ENCODE measurements around the gene TMEM259. TPM values are rescaled to one million over a fixed set of nuclear protein-coding genes. Genes with fewer than 3 reads are reported as not detected.

The TMEM259 gene
- total RNA-seq, 1 donor from 2014 or later: 31.7 TPM

DNA sequence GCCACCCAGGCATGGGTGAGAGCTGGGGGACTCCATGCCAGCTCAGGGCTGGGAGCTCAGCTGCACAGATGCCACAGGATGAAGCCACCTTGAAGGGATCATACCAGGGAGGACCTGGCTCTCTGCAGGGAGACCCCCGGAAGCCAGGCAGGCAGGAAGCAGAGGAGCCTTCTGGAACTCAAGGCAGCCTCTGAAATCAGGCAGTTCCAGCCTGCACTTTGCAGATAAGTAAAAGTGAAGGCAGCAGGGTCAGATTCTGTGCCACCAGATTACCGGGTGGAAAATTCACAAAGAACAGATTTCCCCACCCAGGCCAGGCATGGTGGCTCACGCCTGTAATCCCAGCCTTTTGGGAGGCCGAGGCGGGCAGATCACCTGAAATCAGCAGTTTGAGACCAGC is 2.5 kb downstream of the TMEM259 start:
- Histone ChIP-seq H3K9ac (no peak overlapping the region), H3K27ac (no peak overlapping the region), H3K4me3 (no peak overlapping the region), H3K4me2 (no peak overlapping the region), H3K9me3 (ENCODE audit: low read depth) (no peaks in the 10 kb centered on the region), H2AFZ (replicated peaks) (no peak overlapping the region), H4K20me1 (ENCODE audit: low read depth) (peaks cover 67% of the 10 kb centered on the region), H3F3A (ENCODE audit: low read depth) (peaks cover 21% of the 10 kb centered on the region), H3K4me1 (peaks cover 21% of the 10 kb centered on the region), H3K79me2 (ENCODE audit: low read depth) (peaks cover 67% of the 10 kb centered on the region), H3K36me3 (no peaks in the 10 kb centered on the region), H3K27me3 (no peaks in the 10 kb centered on the region)
- DNase-seq (ENCODE audit: low spot score): no peak
- H3K27ac Mint-ChIP-seq: no peak overlapping the region
- H3K27me3 Mint-ChIP-seq (ENCODE audit: insufficient read depth, low read depth): peaks cover 8% of the 10 kb centered on the region
- H3K4me3 Mint-ChIP-seq: peak overlapping the region; percentile 78
- peaks cover 39% of the 10 kb centered on the region for H3K4me1 Mint-ChIP-seq
- TF ChIP-seq EZH2 (IDR thresholded peaks at IDR 0.05): no peak
- TF ChIP-seq, protein P1, sequence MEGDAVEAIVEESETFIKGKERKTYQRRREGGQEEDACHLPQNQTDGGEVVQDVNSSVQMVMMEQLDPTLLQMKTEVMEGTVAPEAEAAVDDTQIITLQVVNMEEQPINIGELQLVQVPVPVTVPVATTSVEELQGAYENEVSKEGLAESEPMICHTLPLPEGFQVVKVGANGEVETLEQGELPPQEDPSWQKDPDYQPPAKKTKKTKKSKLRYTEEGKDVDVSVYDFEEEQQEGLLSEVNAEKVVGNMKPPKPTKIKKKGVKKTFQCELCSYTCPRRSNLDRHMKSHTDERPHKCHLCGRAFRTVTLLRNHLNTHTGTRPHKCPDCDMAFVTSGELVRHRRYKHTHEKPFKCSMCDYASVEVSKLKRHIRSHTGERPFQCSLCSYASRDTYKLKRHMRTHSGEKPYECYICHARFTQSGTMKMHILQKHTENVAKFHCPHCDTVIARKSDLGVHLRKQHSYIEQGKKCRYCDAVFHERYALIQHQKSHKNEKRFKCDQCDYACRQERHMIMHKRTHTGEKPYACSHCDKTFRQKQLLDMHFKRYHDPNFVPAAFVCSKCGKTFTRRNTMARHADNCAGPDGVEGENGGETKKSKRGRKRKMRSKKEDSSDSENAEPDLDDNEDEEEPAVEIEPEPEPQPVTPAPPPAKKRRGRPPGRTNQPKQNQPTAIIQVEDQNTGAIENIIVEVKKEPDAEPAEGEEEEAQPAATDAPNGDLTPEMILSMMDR (IDR thresholded peaks at IDR 0.05): no peak
- TF ChIP-seq EZH2phosphoT487 (IDR thresholded peaks at IDR 0.05): no peak
- H3K9me3 Mint-ChIP-seq: no peaks in the 10 kb centered on the region
- no peaks in the 10 kb centered on the region for H3K36me3 Mint-ChIP-seq

DNA sequence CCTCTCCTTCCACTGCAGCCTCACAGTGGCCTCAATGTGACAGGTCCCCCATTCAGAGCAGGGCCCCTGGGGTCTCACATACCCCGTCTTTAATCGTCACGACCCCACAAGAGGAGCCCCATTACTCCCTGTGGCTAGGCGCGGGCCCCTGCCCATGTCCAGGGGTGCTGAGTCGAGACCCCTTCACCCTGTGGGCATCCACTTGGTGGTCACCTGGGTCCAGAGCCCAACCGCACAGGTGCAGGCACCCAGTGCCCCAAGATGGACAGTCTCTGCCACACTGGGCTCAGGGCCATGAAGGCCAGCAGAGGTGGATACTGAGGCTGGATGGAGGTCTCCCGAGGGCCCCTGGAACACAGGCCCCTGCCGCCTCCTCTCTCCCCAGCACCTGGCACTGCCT is 3.0 kb downstream of the TMEM259 start:
- Histone ChIP-seq H3K36me3 (no peaks in the 10 kb centered on the region), H3K79me2 (ENCODE audit: low read depth) (peaks cover 67% of the 10 kb centered on the region), H2AFZ (replicated peaks) (no peak overlapping the region), H3K4me1 (peaks cover 21% of the 10 kb centered on the region), H3K27ac (no peak overlapping the region), H3K4me2 (no peak overlapping the region), H4K20me1 (ENCODE audit: low read depth) (peaks cover 67% of the 10 kb centered on the region), H3F3A (ENCODE audit: low read depth) (peaks cover 21% of the 10 kb centered on the region), H3K4me3 (no peak overlapping the region), H3K27me3 (no peaks in the 10 kb centered on the region), H3K9ac (no peak overlapping the region), H3K9me3 (ENCODE audit: low read depth) (no peaks in the 10 kb centered on the region)
- no peak overlapping the region for H3K27ac Mint-ChIP-seq
- no peak overlapping the region for H3K4me3 Mint-ChIP-seq
- DNase-seq (ENCODE audit: low spot score): no peak
- H3K36me3 Mint-ChIP-seq: no peaks in the 10 kb centered on the region
- TF ChIP-seq, protein P1 (IDR thresholded peaks at IDR 0.05): no peak
- TF ChIP-seq EZH2phosphoT487 (IDR thresholded peaks at IDR 0.05) (no peak), EZH2 (IDR thresholded peaks at IDR 0.05) (no peak)
- H3K4me1 Mint-ChIP-seq: peaks cover 39% of the 10 kb centered on the region
- no peaks in the 10 kb centered on the region for H3K9me3 Mint-ChIP-seq
- peaks cover 8% of the 10 kb centered on the region for H3K27me3 Mint-ChIP-seq (ENCODE audit: insufficient read depth, low read depth)

DNA sequence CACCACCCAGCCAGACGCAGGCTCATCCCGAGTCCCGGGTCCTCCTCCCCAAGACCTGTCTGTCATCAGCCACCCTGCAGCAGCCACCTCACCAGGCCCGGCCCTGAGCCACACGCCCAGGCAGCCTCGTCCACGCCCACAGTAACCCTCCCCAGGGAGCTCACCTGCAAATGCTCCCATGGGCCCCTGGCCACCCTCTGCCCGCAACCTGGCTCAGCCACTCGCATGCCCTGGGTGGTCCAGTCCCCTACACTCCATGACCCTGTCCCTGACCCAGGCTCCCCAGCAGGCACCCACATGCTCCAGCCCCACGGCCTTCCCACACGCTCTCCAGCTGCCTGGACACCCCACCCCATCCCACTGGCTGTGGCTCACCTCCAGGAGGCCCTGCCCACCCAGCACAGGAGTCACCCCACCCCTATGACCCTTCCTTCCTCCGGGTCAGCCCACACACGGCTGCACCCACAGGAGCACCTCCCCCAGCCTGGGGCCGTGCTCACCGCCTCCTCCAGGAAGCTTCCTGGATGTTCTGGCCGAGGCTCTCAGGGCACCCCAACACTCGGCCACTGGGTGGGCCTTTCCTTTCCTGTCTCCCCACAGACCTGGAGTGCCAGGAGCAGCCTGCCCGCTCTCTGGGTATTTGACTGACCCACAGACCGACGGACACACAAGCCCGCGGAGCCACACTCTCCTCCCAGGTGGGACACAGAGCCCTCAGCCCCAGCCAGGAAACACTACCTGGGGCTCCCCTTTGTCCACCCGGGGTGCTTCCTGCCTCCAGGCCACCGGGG is 3.6 kb downstream of the TMEM259 start:
- no peak overlapping the region for H3K27ac ChIP-seq

More for the DNA sequence above, 3.6 kb downstream of the TMEM259 start:
- Histone ChIP-seq H3K36me3 (no peaks in the 10 kb centered on the region), H3K9me3 (ENCODE audit: low read depth) (no peaks in the 10 kb centered on the region), H3K27me3 (no peaks in the 10 kb centered on the region), H3F3A (ENCODE audit: low read depth) (peaks cover 15% of the 10 kb centered on the region), H3K79me2 (ENCODE audit: low read depth) (peaks cover 67% of the 10 kb centered on the region), H3K9ac (no peak overlapping the region), H3K4me1 (peaks cover 21% of the 10 kb centered on the region), H3K4me2 (no peak overlapping the region), H4K20me1 (ENCODE audit: low read depth) (peaks cover 67% of the 10 kb centered on the region), H2AFZ (replicated peaks) (no peak overlapping the region), H3K4me3 (no peak overlapping the region)
- Mint-ChIP-seq H3K9me3 (no peaks in the 10 kb centered on the region), H3K27me3 (ENCODE audit: insufficient read depth, low read depth) (peaks cover 8% of the 10 kb centered on the region), H3K4me1 (peaks cover 39% of the 10 kb centered on the region), H3K27ac (peak overlapping the region; percentile 53), H3K4me3 (peak overlapping the region; percentile 58), H3K36me3 (no peaks in the 10 kb centered on the region)
- no peak for TF ChIP-seq EZH2phosphoT487 (IDR thresholded peaks at IDR 0.05)
- TF ChIP-seq EZH2 (IDR thresholded peaks at IDR 0.05): no peak
- TF ChIP-seq, protein P1 (IDR thresholded peaks at IDR 0.05): no peak
- DNase-seq (ENCODE audit: low spot score): no peak

All from neural progenitor cell (in vitro differentiated cells).